ENCODE results near the gene RPL38. TPM values are rescaled to one million over a fixed set of nuclear protein-coding genes. Genes with fewer than 3 reads are reported as not detected.

RPL38 gene
- total RNA-seq, 1 donor from 2014 or later = 600 TPM

DNA sequence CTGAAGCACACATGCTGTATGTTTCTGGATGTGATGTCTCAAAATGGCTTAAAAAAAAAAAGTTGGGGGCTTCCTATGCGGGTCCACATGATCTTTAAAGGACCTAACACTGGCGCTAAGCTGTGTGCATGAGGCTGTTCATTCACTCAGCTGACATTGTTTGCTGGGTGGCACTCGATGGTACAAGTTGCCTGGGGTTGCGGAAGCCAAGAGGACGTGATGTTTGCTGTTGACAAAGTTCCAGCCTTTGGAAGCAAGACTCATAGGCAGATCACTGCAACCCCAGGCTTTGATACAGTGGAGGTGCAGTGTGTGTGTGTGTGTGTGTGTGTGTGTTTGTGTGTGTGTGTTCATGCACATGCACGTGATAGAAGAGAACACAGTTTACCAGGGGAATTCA lies 41.1 kb downstream of the RPL38 start:
- Mint-ChIP-seq H3K27ac (ENCODE audit: unreplicated experiment) (no peak overlapping the region), H3K27me3 (ENCODE audit: unreplicated experiment) (peaks cover 5% of the 10 kb centered on the region), H3K36me3 (ENCODE audit: unreplicated experiment) (peaks cover 13% of the 10 kb centered on the region), H3K4me3 (ENCODE audit: unreplicated experiment) (no peak overlapping the region), H3K9me3 (ENCODE audit: unreplicated experiment) (peaks cover 5% of the 10 kb centered on the region), H3K4me1 (ENCODE audit: low read depth, unreplicated experiment) (peaks cover 18% of the 10 kb centered on the region)
- no peak for TF ChIP-seq CTCF (IDR thresholded peaks at IDR 0.05; ENCODE audit: partially characterized antibody, unreplicated experiment)
- no peak for DNase-seq

DNA sequence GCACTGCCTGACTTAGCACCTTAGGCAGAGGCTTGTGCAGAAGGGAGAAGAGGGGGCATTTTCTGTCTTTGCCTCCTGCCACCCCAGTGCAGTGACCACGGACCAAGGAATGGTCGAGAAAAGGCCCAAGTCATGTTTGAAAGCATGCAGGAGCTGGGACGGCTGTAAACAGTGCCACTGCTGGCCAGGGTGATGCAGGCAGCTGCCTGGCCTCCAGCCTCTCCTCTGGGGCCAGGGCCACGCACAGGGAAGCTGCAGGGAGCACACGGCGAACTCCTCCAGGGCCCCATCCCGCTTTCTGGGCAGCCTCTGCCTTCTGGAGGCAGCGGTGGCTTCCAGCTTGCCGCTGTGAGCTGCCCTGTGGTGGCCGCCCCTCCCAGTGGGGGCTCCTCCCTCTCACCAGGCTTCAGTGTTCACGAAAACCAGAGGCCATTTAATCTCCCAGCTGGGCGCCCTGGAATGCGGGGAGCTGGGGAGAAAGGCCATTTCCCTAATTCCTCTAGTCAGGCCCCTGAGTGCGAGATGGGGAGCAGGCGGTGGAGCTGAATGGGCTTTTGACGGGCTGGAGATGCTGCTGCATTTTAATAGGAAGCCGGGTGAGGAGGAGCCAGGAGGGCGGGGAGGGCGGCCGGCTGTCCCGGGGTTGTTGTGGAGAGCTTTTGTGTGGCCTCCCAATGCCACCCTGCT lies 41.8 kb downstream of the RPL38 start:
- no peak for TF ChIP-seq CTCF (IDR thresholded peaks at IDR 0.05; ENCODE audit: partially characterized antibody, unreplicated experiment)
- Mint-ChIP-seq H3K36me3 (ENCODE audit: unreplicated experiment) (peaks cover 13% of the 10 kb centered on the region), H3K27ac (ENCODE audit: unreplicated experiment) (no peak overlapping the region), H3K4me3 (ENCODE audit: unreplicated experiment) (no peak overlapping the region), H3K9me3 (ENCODE audit: unreplicated experiment) (peaks cover 5% of the 10 kb centered on the region), H3K27me3 (ENCODE audit: unreplicated experiment) (peaks cover 5% of the 10 kb centered on the region), H3K4me1 (ENCODE audit: low read depth, unreplicated experiment) (peaks cover 18% of the 10 kb centered on the region)
- no peak for DNase-seq

- Mint-ChIP-seq H3K4me1 (ENCODE audit: low read depth, unreplicated experiment) (peaks cover 20% of the 10 kb centered on the region), H3K36me3 (ENCODE audit: unreplicated experiment) (peaks cover 13% of the 10 kb centered on the region), H3K27ac (ENCODE audit: unreplicated experiment) (no peak overlapping the region), H3K9me3 (ENCODE audit: unreplicated experiment) (peaks cover 5% of the 10 kb centered on the region), H3K4me3 (ENCODE audit: unreplicated experiment) (no peak overlapping the region), H3K27me3 (ENCODE audit: unreplicated experiment) (peaks cover 6% of the 10 kb centered on the region)
- TF ChIP-seq CTCF (IDR thresholded peaks at IDR 0.05; ENCODE audit: partially characterized antibody, unreplicated experiment) = no peak
- DNase-seq = no peak
These were observed 42.4 kb downstream of the RPL38 start for GRCh38 chr17:74245871-74246270.

DNA sequence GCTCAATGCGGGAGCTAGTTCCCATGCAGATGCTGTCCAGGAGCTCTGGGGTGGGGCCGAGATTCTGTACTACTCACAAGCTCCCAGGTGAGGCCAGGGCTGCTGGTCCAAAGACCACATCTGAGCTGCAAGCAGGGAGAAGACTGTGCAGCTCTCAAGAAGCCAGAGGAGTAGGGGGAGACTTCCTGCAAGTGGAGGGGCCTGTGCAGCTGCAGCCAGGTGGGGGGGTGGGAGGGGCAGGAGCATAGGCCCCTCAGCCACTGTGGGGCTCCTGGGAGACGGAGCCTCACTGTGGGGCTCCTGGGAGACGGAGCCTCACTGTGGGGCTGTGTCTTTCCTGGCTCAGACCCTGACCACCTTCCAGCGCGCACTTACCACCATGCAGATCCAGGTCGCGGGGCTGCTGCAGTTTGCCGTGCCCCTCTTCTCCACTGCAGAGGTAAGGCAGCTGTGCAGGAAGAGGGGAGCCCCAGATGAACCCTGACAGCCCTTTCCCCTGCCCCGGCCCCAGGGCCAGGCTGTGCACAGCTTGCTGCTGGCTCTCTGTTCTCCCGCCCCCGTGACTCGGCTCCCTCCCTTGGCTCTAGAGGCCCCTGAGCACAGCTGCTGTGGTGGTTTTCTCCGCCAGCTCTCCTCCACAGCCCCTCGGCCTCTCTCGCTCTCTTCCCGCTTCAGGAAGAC lies 46.3 kb downstream of the RPL38 start:
- H3K27ac Mint-ChIP-seq (ENCODE audit: unreplicated experiment) = no peak overlapping the region
- peak overlapping the region; percentile 25 for H3K4me3 Mint-ChIP-seq (ENCODE audit: unreplicated experiment)
- peaks cover 17% of the 10 kb centered on the region for H3K4me1 Mint-ChIP-seq (ENCODE audit: low read depth, unreplicated experiment)
- H3K9me3 Mint-ChIP-seq (ENCODE audit: unreplicated experiment) = peaks cover 6% of the 10 kb centered on the region
- no peak for DNase-seq
- TF ChIP-seq CTCF (IDR thresholded peaks at IDR 0.05; ENCODE audit: partially characterized antibody, unreplicated experiment) = no peak
- peaks cover 13% of the 10 kb centered on the region for H3K27me3 Mint-ChIP-seq (ENCODE audit: unreplicated experiment)
- peaks cover 9% of the 10 kb centered on the region for H3K36me3 Mint-ChIP-seq (ENCODE audit: unreplicated experiment)
